GM13977 (cell line): Measurements from ENCODE around the gene IER3IP1.
A peak's percentile ranks its signal among the peaks of the same experiment; 100 is the strongest.
"Not testable (repeated sequence)": the region's sequence is repeated elsewhere in the genome, so short reads cannot be mapped to it uniquely, and the experiment has no call there.

ENCODE experiments used
- DNase-seq: peaks from one replicate; pipeline ENCODE4 v3.0.0; 2012; ENCODE audit warnings: low spot score
- in situ Hi-C: fragments of 300-500 bp; cut with MboI; formaldehyde crosslinking; loops from one replicate; pipeline ENCODE4 v1.12.0; 2022; ENCODE audit warnings: low sequenced_read_pairs, low pct_unique_long_range_greater_than_20kb, mixed read lengths, inconsistent platforms; ENCODE audit not compliant: unreplicated experiment
- TF ChIP-seq, protein P1 (sequence below): IDR thresholded peaks from 2 replicates; pipeline ENCODE4 v1.5.1; 2012; ENCODE audit warnings: mild to moderate bottlenecking, control low read depth; ENCODE audit not compliant: insufficient read depth; ENCODE audit errors: extremely low read depth, missing control alignments

The IER3IP1 gene

DNA sequence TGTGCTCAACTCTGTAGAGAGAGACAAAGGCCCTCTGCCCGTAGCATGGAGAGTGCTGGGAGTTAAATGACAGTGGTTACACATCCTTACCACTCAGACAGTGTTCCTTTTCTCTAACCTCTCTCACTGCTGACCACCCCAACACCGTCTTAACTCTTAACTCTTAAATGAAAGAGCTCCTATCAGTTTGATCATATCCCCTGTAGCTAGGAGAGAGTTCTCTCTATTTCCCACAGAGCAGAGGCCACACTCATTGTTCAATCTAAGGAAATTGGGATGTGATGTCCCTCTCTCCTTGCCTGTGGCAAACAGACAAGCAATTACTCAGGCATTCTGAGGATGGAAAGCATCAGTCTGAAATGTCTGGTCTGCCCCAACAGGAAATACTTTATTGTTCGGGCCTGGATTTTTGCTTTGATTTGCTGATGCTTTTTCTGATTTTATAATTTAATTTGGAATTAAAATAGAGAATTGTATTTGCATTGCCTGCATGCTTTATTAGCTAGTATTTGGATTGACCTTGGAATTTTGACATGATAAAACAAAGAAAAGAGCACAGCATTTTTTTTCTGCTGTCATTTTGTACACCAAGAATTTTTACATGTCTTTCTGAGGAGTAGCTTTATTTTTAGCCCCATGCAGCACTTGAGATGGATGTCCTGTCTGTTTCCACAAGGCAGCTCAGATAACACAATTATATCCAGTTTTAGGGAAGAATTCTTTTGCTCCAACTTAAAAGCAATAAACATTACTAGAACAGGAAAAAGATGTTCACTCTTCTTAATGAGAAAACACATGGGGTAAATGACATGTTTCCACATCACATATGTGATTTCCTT is 27.7 kb upstream of the IER3IP1 start:
- DNase-seq, result no peak
- in situ Hi-C loops, result loop anchor here (25.0 kb wide), 1 partner anchor 558 kb away; no protein-coding TSS in a partner anchor
- TF ChIP-seq, protein P1, sequence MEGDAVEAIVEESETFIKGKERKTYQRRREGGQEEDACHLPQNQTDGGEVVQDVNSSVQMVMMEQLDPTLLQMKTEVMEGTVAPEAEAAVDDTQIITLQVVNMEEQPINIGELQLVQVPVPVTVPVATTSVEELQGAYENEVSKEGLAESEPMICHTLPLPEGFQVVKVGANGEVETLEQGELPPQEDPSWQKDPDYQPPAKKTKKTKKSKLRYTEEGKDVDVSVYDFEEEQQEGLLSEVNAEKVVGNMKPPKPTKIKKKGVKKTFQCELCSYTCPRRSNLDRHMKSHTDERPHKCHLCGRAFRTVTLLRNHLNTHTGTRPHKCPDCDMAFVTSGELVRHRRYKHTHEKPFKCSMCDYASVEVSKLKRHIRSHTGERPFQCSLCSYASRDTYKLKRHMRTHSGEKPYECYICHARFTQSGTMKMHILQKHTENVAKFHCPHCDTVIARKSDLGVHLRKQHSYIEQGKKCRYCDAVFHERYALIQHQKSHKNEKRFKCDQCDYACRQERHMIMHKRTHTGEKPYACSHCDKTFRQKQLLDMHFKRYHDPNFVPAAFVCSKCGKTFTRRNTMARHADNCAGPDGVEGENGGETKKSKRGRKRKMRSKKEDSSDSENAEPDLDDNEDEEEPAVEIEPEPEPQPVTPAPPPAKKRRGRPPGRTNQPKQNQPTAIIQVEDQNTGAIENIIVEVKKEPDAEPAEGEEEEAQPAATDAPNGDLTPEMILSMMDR, result no peak

DNA sequence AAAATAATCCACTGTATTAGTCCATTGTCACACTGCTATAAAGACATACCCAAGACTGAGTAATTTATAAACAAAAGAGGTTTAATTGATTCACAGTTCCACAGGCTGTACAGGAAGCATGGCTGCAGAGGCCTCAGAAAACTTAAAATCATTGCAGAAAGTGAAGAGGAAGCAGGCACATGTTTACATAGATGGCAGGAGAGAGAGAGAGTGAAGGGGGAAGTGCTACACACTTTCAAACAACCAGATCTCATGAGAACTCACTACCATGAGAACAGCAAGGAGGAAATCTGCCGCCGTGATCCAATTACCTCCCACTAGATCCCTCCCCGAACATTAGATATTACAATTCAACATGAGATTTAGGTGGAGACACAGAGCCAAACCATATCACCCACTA is 19.8 kb upstream of the IER3IP1 start:
- in situ Hi-C loops, DNase-seq: not testable (repeated sequence)

DNA sequence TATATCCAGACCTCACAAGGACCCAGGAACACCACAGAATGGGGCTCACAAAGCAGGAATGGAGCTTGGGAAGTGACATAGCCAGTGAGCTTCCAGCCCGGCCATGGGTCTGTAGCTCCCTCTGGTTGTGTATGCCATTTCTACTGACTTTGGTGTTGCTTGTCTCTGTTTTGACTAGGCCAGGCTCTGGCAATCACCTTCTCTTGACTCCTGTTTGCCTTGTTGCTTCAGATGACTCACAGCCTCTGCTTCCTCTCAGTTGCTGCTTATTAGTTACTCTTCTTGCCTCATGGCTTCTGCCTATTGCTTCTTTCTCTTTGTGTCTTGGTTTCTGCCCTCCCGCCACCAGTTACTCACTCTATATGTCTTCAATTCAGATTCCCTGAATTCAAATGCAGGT is 15.8 kb upstream of the IER3IP1 start:
- TF ChIP-seq, protein P1, result peak; percentile 6
- in situ Hi-C loops, result no loop called here
- DNase-seq, result no peak

DNA sequence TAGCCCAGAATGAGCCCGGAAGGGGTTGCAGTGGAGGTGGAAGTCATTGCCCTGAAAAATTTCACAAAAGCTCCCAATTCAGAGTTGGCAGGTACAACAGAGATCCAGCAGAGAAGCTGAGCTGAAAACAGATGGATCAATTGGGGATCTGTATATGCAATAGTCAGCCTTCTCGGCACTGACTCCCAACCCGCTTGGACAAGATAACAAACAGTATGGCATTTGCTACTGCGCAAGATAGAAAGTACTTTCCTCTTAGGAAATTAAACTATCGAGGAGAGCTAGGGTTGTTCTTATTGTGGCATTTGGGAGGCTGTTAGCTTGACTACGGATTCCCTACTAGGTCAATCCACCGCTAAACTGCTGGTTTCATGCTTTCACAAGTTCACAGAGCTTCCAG is 11.6 kb upstream of the IER3IP1 start:
- TF ChIP-seq, protein P1, result no peak
- DNase-seq, result no peak
- in situ Hi-C loops, result no loop called here

DNA sequence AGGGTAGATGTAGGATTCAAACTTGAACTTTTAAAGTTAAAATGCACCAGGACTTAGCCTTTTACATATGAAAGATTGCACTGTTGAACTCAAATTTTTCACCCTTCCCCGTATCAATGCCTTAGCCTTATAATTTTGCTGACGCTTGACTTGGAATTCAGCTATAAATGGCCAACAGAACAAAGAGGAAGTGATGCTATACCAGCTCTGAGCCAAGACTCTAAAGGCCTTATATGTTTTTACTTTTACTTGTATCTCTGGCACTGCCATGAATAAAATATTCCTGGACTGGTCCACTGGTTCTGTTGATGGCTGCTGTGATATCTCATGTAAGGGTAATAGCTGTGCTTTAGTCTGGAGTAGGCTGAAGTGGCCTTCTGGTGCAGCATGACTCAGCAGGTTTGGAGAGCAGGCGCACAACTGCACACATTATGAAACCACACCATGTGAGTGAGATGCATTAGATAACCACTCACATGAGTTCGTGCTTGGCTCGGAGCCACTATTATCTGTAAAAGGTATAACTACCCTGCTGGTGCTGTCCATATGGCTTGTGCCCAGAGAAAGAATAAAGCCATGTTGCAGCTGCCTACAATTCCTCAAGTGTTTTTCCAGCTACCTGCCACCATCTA is 8.4 kb upstream of the IER3IP1 start:
- in situ Hi-C loops, result no loop called here
- TF ChIP-seq, protein P1, result no peak
- no peak for DNase-seq

DNA sequence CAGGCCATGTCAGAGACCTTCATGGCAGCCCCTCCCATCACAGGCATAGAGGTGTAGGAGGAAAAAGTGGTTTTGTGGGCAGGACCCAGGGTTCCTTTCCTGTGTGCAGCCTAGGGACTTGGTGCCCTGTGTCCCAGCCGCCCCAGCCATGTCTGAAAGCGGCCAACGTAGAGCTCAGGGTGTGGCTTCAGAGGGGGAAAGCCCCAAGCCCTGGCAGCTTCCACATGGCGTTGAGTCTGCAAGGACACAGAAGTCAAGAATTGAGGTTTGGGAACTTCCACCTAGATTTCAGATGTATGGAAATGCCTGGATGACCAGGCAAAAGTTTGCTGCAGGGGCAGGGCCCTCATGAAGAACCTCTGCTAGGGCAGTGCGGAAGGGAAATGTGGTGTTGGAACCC is 6.0 kb upstream of the IER3IP1 start:
- DNase-seq, in situ Hi-C loops: not testable (repeated sequence)

DNA sequence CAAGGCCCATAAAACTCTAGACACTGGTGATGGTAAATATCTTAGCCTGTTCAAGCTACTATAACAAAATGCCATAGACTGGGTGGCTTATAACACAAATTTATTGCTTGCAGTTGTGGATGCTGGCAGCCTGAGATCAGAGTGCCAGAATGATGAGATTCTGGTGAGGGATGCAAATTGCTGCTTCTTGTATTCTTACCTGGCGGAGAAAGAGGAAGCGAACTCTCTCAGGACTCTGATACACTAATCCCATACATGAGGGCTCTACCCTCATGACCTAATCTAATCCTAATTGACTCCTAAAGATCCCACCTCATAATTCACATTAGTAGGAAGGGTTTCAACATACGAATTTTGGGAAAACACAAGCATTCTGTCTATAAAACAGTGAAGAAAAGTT is 4.6 kb upstream of the IER3IP1 start:
- in situ Hi-C loops, result no loop called here
- TF ChIP-seq, protein P1, result no peak
- no peak for DNase-seq
